Stimulated activated CD8-positive, alpha-beta memory T cell treated with anti-CD3 and anti-CD28 coated beads, Interleukin-15, amount 100 ng/mL, for 4 hours (primary cell): ENCODE results near the gene TRABD.

Experiments used
- DNase-seq, 2 donors: peaks; one replicate each; pipeline ENCODE4 v3.0.0-alpha.2; 2020; ENCODE audit warnings: low read depth in 2 of 2

TRABD gene

GRCh38 chr22:50238755-50239154 lies 53.0 kb downstream of the TRABD start:
- no peak for DNase-seq

GRCh38 chr22:50242406-50242949 lies 56.8 kb downstream of the TRABD start:
- no peak for DNase-seq

GRCh38 chr22:50243685-50244419 lies 58.1 kb downstream of the TRABD start:
- DNase-seq = no peak

GRCh38 chr22:50244420-50245213 lies 58.9 kb downstream of the TRABD start, which contains the start of gene TUBGCP6:
Gene TUBGCP6 (minus strand): TSS chr22:50245023. CDS start chr22:50244459, 564 bp downstream.
- DNase-seq = peak; percentile 84 to 88

GRCh38 chr22:50245214-50246072 lies 59.7 kb downstream of the TRABD start:
- DNase-seq = no peak

- DNase-seq = no peak
These were observed 60.8 kb downstream of the TRABD start for GRCh38 chr22:50246242-50247175.

GRCh38 chr22:50247748-50248147 lies 62.0 kb downstream of the TRABD start:
- DNase-seq = no peak

- no peak for DNase-seq
These were observed 62.7 kb downstream of the TRABD start for GRCh38 chr22:50248196-50249081.
